Keratinocyte (primary cell): ENCODE measurements around the gene DBNDD2. TPM values are rescaled to one million over a fixed set of nuclear protein-coding genes. Genes with fewer than 3 reads are reported as not detected.

Experiments
- DNase-seq: peaks from one replicate; pipeline ENCODE4 v3.0.0-alpha.2; 2011; ENCODE audit warnings: low read depth, missing footprints, low spot score
- FAIRE-seq: peaks from 2 replicates; lab custom pipeline; 2011; peaks lifted over from hg19 to GRCh38; lab: Jason Lieb, UNC
- H2AFZ ChIP-seq: 2 replicates; pipeline ENCODE4 v1.6.0; 2012; ENCODE audit warnings: low read length, control low read depth, inconsistent platforms; ENCODE audit not compliant: control insufficient read depth
- H3K27ac ChIP-seq: 2 replicates; pipeline ENCODE4 v1.5.1; 2011; ENCODE audit warnings: low read length; ENCODE audit not compliant: control insufficient read depth, insufficient read depth
- H3K27me3 ChIP-seq: 3 replicates; pipeline ENCODE4 v1.6.0; 2011; ENCODE audit warnings: low read length; ENCODE audit not compliant: control insufficient read depth, insufficient read depth; ENCODE audit errors: extremely low read depth
- H3K36me3 ChIP-seq, 2 experiments: 2 replicates in 1 of 2; 3 replicates in 1 of 2; pipeline ENCODE4 v1.5.1; 2011; ENCODE audit warnings: low read length in 2 of 2, mild to moderate bottlenecking in 1 of 2; ENCODE audit not compliant: control insufficient read depth in 2 of 2, insufficient read depth in 2 of 2; ENCODE audit errors: extremely low read depth in 1 of 2
- H3K4me1 ChIP-seq: 3 replicates; pipeline ENCODE4 v1.5.1; 2011; ENCODE audit warnings: low read length; ENCODE audit not compliant: control insufficient read depth, insufficient read depth; ENCODE audit errors: extremely low read depth
- H3K4me2 ChIP-seq: 3 replicates; pipeline ENCODE4 v1.6.0; 2011; ENCODE audit warnings: low read depth, low read length; ENCODE audit not compliant: control insufficient read depth, insufficient read depth; ENCODE audit errors: extremely low read depth
- H3K4me3 ChIP-seq, 3 experiments: fragments of 200-600 bp in 1 of 3; sonication (generic) in 1 of 3; 2 replicates in 2 of 3; 3 replicates in 1 of 3; pipeline ENCODE4 v1.5.1; 2011 to 2016; ENCODE audit warnings: low read length in 3 of 3, mild to moderate bottlenecking in 3 of 3, control low read depth in 2 of 3, inconsistent platforms in 1 of 3, low read depth in 1 of 3, mixed read lengths in 1 of 3, mixed run types in 1 of 3, moderate library complexity in 1 of 3; ENCODE audit not compliant: control insufficient read depth in 2 of 3, insufficient read depth in 2 of 3; ENCODE audit errors: extremely low read depth in 1 of 3
- H3K79me2 ChIP-seq: 2 replicates; pipeline ENCODE4 v1.6.0; 2012; ENCODE audit warnings: low read length; ENCODE audit not compliant: control insufficient read depth, insufficient read depth
- H3K9ac ChIP-seq: 3 replicates; pipeline ENCODE4 v1.6.0; 2011; ENCODE audit warnings: low read length; ENCODE audit not compliant: control insufficient read depth, insufficient read depth; ENCODE audit errors: extremely low read depth
- H3K9me1 ChIP-seq: 3 replicates; pipeline ENCODE4 v1.6.0; 2011; ENCODE audit warnings: low read length; ENCODE audit not compliant: control insufficient read depth, insufficient read depth; ENCODE audit errors: extremely low read depth
- H3K9me3 ChIP-seq: 2 replicates; pipeline ENCODE4 v1.5.1; 2012; ENCODE audit warnings: low read depth, low read length; ENCODE audit not compliant: control insufficient read depth
- H4K20me1 ChIP-seq: 3 replicates; pipeline ENCODE4 v1.6.0; 2011; ENCODE audit warnings: low read length; ENCODE audit not compliant: control insufficient read depth, insufficient read depth; ENCODE audit errors: extremely low read depth
- EZH2 ChIP-seq: IDR thresholded peaks from one replicate; pipeline ENCODE4 v1.6.1; 2012; ENCODE audit warnings: inconsistent platforms, mild to moderate bottlenecking, low read length, moderate library complexity
- dilution Hi-C: fragments of 300-500 bp; cut with MboI; formaldehyde crosslinking; loops from one replicate; pipeline ENCODE4 v1.7.0; 2020; ENCODE audit warnings: low sequenced_read_pairs; ENCODE audit not compliant: extremely low pct_ligation_motif_present
- polyA plus RNA-seq, 5 experiments: library from polyadenylated mRNA; depleted of rRNA in 3 of 5; stranded (reverse) in 3 of 5; stranded (forward) in 1 of 5; unstranded in 1 of 5; fragments of >200 nt; gene quantifications; 1 replicate in 1 of 5; 2 replicates in 3 of 5; 3 replicates in 1 of 5; pipeline versions ENCODE4 v1.2.1 to v1.2.3, GENCODE V29; 2011 to 2012; ENCODE audit warnings: missing spikeins in 2 of 5, low read depth in 1 of 5, low replicate concordance in 1 of 5
- TF ChIP-seq, protein P1 (sequence below), 3 experiments: IDR thresholded peaks in 1 of 3; conservative IDR thresholded peaks in 1 of 3; optimal IDR thresholded peaks in 1 of 3; 2 replicates in 2 of 3; 3 replicates in 1 of 3; pipeline versions ENCODE3 to v1.5.1; 2011; ENCODE audit warnings: low read length in 3 of 3, mild to moderate bottlenecking in 3 of 3, moderate library complexity in 2 of 3, control low read depth in 1 of 3, inconsistent platforms in 1 of 3; ENCODE audit not compliant: insufficient read depth in 2 of 3; ENCODE audit errors: extremely low read depth in 1 of 3

The DBNDD2 gene
- polyA plus RNA-seq, 1 donor (not counting 4 experiments of a cell fraction or from before 2014, with no cell fraction given) = 37.4 TPM

DNA sequence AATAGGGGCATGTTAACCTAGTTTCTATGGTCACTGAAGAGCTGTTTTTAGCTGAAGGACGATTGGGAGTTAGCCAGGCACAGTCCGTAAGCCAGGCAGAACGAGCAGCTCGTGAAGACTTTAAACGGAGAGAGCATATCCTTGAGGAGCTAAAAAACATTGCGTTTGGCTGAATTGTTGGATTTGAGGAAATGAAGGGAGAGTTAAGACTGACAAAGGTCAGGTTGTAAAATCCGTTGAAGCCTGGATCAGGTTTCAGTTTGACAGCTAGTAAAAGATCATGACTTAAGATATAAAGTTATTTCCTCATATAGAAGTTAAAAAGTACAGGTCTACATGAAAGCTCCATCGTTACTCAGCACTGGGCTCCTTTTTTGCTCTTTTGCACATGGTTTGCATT lies 2.8 kb downstream of the DBNDD2 start:
- no peaks in the 10 kb centered on the region for H4K20me1 ChIP-seq
- H3K36me3 ChIP-seq = peaks cover 5 to 10% of the 10 kb centered on the region in 2 experiments
- H3K27ac ChIP-seq = no peak overlapping the region
- H3K4me3 ChIP-seq = no peak overlapping the region
- peaks cover 10% of the 10 kb centered on the region for H3K4me1 ChIP-seq
- FAIRE-seq (no peak), DNase-seq (no peak)
- H3K4me2 ChIP-seq = no peak overlapping the region
- H3K27me3 ChIP-seq = peaks cover 2% of the 10 kb centered on the region
- no peak overlapping the region for H2AFZ ChIP-seq
- H3K79me2 ChIP-seq = no peaks in the 10 kb centered on the region
- TF ChIP-seq EZH2 = no peak
- TF ChIP-seq, protein P1, sequence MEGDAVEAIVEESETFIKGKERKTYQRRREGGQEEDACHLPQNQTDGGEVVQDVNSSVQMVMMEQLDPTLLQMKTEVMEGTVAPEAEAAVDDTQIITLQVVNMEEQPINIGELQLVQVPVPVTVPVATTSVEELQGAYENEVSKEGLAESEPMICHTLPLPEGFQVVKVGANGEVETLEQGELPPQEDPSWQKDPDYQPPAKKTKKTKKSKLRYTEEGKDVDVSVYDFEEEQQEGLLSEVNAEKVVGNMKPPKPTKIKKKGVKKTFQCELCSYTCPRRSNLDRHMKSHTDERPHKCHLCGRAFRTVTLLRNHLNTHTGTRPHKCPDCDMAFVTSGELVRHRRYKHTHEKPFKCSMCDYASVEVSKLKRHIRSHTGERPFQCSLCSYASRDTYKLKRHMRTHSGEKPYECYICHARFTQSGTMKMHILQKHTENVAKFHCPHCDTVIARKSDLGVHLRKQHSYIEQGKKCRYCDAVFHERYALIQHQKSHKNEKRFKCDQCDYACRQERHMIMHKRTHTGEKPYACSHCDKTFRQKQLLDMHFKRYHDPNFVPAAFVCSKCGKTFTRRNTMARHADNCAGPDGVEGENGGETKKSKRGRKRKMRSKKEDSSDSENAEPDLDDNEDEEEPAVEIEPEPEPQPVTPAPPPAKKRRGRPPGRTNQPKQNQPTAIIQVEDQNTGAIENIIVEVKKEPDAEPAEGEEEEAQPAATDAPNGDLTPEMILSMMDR (optimal IDR thresholded peaks at IDR 0.05 in 1 of 3, IDR thresholded peaks at IDR 0.05 in 1 of 3, conservative IDR thresholded peaks at IDR 0.05 in 1 of 3; ENCODE audit: extremely low read depth in 1 of 3, insufficient read depth in 2 of 3, low read length in 3 of 3) = no peak
- H3K9me1 ChIP-seq = peaks cover 2% of the 10 kb centered on the region
- dilution Hi-C loops = no loop called here
- H3K9ac ChIP-seq = no peak overlapping the region
- no peaks in the 10 kb centered on the region for H3K9me3 ChIP-seq

DNA sequence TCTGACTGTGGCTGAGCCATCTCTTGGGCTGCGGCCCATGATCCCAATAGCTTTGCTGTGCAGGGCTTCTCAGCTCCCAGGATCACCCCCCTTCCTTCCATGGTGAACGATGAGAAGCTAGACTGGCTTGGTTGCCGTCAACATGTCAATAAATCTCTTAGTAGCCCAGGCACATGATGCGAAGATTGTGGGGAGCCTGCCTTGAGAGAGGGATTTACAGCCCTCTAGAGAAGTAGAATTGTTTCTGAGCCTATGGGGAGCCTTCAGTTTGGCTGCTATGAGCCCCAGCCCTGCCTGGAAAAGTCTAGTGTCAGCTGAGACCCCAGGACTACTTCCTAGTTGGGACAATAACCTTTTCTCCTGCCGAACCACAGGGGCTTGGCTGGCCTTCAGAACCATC lies 4.6 kb downstream of the DBNDD2 start:
- Histone ChIP-seq H3K4me3 (no peak overlapping the region), H3K36me3 (peaks cover 5 to 10% of the 10 kb centered on the region in 2 experiments), H4K20me1 (no peaks in the 10 kb centered on the region), H2AFZ (no peak overlapping the region), H3K4me1 (peaks cover 14% of the 10 kb centered on the region), H3K4me2 (no peak overlapping the region), H3K9me1 (peaks cover 2% of the 10 kb centered on the region), H3K79me2 (peaks cover 16% of the 10 kb centered on the region), H3K9me3 (no peaks in the 10 kb centered on the region), H3K27ac (no peak overlapping the region), H3K27me3 (no peaks in the 10 kb centered on the region), H3K9ac (no peak overlapping the region)
- dilution Hi-C loops = no loop called here
- DNase-seq (no peak), FAIRE-seq (no peak)
- TF ChIP-seq, protein P1 (optimal IDR thresholded peaks at IDR 0.05 in 1 of 3, IDR thresholded peaks at IDR 0.05 in 1 of 3, conservative IDR thresholded peaks at IDR 0.05 in 1 of 3; ENCODE audit: extremely low read depth in 1 of 3, insufficient read depth in 2 of 3, low read length in 3 of 3) = no peak
- no peak for TF ChIP-seq EZH2
